HUES64 (cell line): Measurements from ENCODE around the gene GOLGA8M. TPM values are rescaled to one million over a fixed set of nuclear protein-coding genes. Genes with fewer than 3 reads are reported as not detected.
"Not testable (repeated sequence)": the region's sequence is repeated elsewhere in the genome, so short reads cannot be mapped to it uniquely, and the experiment has no call there.

Experiments used
- H3K27ac ChIP-seq: 2 replicates; pipeline ENCODE4 v1.7.0; 2013; ENCODE audit warnings: low read depth, low read length, inconsistent platforms
- H3K27me3 ChIP-seq: 2 replicates; pipeline ENCODE4 v1.6.1; 2013; ENCODE audit warnings: mild to moderate bottlenecking, low read length; ENCODE audit not compliant: insufficient read depth
- H3K36me3 ChIP-seq: 2 replicates; pipeline ENCODE4 v1.6.1; 2013; ENCODE audit warnings: mild to moderate bottlenecking, low read length; ENCODE audit not compliant: insufficient read depth
- H3K4me1 ChIP-seq: 2 replicates; pipeline ENCODE4 v1.6.1; 2013; ENCODE audit warnings: mild to moderate bottlenecking, low read length, moderate library complexity; ENCODE audit not compliant: insufficient read depth
- H3K4me3 ChIP-seq: 2 replicates; pipeline ENCODE4 v1.5.1; 2013; ENCODE audit warnings: mild to moderate bottlenecking, low read length, moderate library complexity
- H3K9ac ChIP-seq: 2 replicates; pipeline ENCODE4 v1.6.1; 2013; ENCODE audit warnings: mild to moderate bottlenecking, low read depth, low read length
- H3K9me3 ChIP-seq: 2 replicates; pipeline ENCODE4 v1.6.1; 2013; ENCODE audit warnings: low read depth, low read length; ENCODE audit not compliant: insufficient read depth
- WGBS: fragments of 150-250, 120-280 bp; methylation state at CpG from one replicate; pipeline ENCODE4 v1.1.7; 2013; ENCODE audit warnings: missing lambda C conversion rate; 5-methylcytosine and 5-hydroxymethylcytosine counted together
- polyA plus RNA-seq, 2 experiments: library from polyadenylated mRNA; stranded (reverse); fragments of 50-300 nt; gene quantifications; one replicate each; pipeline ENCODE4 v1.2.3, GENCODE V29; 2013

The GOLGA8M gene, protein sequence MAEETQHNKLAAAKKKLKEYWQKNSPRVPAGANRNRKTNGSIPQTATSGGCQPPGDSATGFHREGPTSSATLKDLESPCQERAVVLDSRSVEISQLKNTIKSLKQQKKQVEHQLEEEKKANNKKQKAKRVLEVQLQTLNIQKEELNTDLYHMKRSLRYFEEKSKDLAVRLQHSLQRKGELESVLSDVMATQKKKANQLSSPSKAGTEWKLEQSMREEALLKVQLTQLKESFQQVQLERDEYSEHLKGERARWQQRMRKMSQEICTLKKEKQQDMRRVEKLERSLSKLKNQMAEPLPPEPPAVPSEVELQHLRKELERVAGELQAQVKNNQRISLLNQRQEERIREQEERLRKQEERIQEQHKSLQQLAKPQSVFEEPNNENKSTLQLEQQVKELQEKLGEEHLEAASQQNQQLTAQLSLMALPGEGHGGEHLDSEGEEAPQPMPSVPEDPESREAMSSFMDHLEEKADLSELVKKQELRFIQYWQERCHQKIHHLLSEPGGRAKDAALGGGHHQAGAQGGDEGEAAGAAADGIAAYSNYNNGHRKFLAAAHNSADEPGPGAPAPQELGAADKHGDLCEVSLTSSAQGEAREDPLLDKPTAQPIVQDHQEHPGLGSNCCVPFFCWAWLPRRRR
- polyA plus RNA-seq (2013, experiment 1 of 2), result not detected
- not detected for polyA plus RNA-seq (2013, experiment 2 of 2)

GRCh38 chr15:28712270-28712669 is at the start of gene GOLGA8M:
Gene GOLGA8M, minus strand, starts transcription at chr15:28712421. Its CDS starts 98 bp downstream, at chr15:28712323.
- H3K4me1 ChIP-seq, H3K27me3 ChIP-seq, H3K9me3 ChIP-seq, H3K4me3 ChIP-seq, H3K9ac ChIP-seq, H3K36me3 ChIP-seq, H3K27ac ChIP-seq: not testable (repeated sequence)
- WGBS, result no CpG with 5 or more reads among the region's 10 CpGs

- H3K9me3 ChIP-seq, H3K9ac ChIP-seq, H3K4me1 ChIP-seq, H3K27me3 ChIP-seq, H3K27ac ChIP-seq, H3K4me3 ChIP-seq, H3K36me3 ChIP-seq: not testable (repeated sequence)
- no CpG with 5 or more reads among the region's 6 CpGs for WGBS
Measured at GRCh38 chr15:28742890-28743289, 30.7 kb upstream of the GOLGA8M start.

DNA sequence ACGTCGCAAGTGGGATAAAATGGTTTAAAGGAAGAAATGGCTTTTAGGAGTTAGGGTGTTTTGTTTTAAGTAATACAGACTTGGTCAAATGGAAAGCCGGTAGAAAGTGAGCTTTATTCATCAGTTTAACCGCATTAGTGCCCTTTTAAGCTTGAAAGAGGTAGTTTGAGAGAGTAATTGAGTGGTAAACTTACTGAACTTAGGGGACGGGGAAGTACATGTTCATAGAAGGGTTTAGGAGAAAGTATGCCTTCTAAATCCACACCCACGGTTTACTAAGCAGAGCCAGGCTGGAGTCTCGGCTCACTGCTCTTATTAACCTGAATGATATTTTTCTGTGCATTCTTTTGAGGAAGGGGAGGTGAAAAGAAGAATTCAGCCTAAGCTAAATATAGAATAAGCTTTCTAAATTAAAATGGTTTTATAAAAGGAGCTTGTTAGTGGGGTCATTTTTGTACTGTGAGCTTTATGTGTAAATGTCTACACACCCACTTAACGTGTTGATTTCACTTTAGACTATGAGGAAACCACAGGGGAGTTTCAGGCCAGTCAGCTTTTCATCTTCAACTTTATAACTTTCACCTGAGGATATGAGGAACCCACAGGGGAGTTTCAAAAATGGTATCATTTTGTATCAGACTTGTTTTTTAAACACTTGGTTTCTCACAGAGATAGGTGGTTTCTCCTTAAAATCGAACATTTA is 26.5 kb upstream of the GOLGA8M start:
- whole genome bisulfite sequencing, result 88% methylated on average over 1 of the region's 9 CpGs

GRCh38 chr15:28738200-28738561 is 26.0 kb upstream of the GOLGA8M start:
- H3K9ac ChIP-seq, H3K9me3 ChIP-seq, H3K27ac ChIP-seq, H3K36me3 ChIP-seq, H3K4me1 ChIP-seq: not testable (repeated sequence)
- WGBS, result 30% methylated on average over 2 of the region's 23 CpGs
- H3K27me3 ChIP-seq, result peaks cover 17% of the 10 kb centered on the region
- H3K4me3 ChIP-seq, result peak overlapping the region; percentile 46

More for the DNA sequence above, 26.5 kb upstream of the GOLGA8M start:
- not testable (repeated sequence) for H3K9ac ChIP-seq, H3K9me3 ChIP-seq, H3K4me1 ChIP-seq, H3K36me3 ChIP-seq, H3K27ac ChIP-seq, H3K4me3 ChIP-seq
- peaks cover 17% of the 10 kb centered on the region for H3K27me3 ChIP-seq

DNA sequence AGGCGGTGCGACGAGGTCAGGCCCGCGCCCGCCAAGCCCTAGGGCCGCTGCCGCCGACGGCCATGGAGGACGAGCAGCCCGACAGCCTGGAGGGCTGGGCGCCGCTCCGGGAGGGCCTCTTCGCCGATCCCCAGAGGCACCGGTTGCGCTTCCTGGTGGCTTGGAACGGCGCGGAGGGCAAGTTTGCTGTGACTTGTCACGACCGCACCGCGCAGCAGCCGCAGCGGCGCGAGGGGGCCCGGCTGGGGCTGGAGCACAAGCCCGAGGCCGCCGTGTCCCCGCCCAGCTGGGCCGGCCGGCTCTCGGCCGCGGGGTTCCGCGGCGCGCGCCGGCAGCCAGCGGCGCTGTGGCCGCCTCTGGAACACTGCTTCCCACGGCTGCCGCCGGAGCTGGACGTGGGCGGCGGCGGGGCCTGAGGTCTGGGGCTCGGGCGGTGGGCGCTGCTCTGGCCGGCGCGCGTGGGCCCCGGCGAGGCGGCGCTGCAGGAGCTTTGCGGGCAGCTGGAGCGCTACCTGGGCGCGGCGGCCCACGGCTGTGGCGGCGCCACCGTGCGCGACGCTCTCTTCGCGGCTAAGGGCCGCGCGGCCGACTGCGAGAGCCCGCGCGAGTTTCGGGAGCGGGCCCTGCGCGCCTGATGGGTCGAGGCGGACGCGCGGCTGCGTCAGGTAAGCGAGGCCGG is 25.4 kb upstream of the GOLGA8M start:
- not testable (repeated sequence) for H3K9ac ChIP-seq, H3K4me1 ChIP-seq, H3K36me3 ChIP-seq, H3K27ac ChIP-seq, H3K9me3 ChIP-seq
- under 1% methylated on average over 77 of the region's 101 CpGs for WGBS
- Histone ChIP-seq H3K4me3 (peak overlapping the region; percentile 46), H3K27me3 (peaks cover 17% of the 10 kb centered on the region)

- not testable (repeated sequence) for H3K36me3 ChIP-seq, H3K27ac ChIP-seq, H3K4me3 ChIP-seq, H3K9me3 ChIP-seq, H3K4me1 ChIP-seq, H3K9ac ChIP-seq, H3K27me3 ChIP-seq
- WGBS, result 6% methylated on average over 2 of the region's 2 CpGs
Measured at GRCh38 chr15:28728061-28728460, 15.8 kb upstream of the GOLGA8M start.

DNA sequence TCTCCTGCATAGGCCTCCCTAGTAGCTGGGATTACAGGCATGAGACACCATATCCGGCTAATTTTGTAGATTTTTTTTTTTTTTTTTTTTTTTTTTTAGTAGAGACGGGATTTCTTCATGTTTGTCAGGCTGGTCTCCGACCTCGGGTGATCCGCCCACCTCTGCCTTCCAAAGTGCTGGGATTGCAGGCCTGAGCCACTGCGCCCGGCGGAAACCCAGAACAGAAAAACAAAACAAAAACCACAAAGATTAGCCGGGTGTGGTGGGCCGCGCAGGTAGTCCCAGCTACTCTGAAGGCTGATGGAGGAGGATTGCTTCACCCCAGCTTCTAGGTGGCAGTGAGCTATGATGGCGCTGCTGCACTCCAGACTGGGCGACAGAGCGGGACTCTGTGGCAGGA is 14.8 kb upstream of the GOLGA8M start:
- H3K9ac ChIP-seq, H3K27ac ChIP-seq, H3K36me3 ChIP-seq, H3K4me3 ChIP-seq, H3K27me3 ChIP-seq, H3K9me3 ChIP-seq, H3K4me1 ChIP-seq: not testable (repeated sequence)
- WGBS, result 95% methylated on average over 14 of the region's 14 CpGs

- Histone ChIP-seq H3K36me3 (no peaks in the 10 kb centered on the region), H3K9ac (no peak overlapping the region), H3K9me3 (no peaks in the 10 kb centered on the region), H3K27me3 (no peaks in the 10 kb centered on the region), H3K4me1 (peaks cover 5% of the 10 kb centered on the region; the same call in 1 of the 2 replicates), H3K4me3 (no peak overlapping the region), H3K27ac (no peak overlapping the region)
- WGBS, result 95% methylated on average over 17 of the region's 17 CpGs
Measured at GRCh38 chr15:28726102-28726501, 13.9 kb upstream of the GOLGA8M start.

- 95% methylated on average over 14 of the region's 14 CpGs for WGBS
- no peaks in the 10 kb centered on the region for H3K27me3 ChIP-seq
- H3K36me3 ChIP-seq, result no peaks in the 10 kb centered on the region
- no peak overlapping the region for H3K27ac ChIP-seq
- H3K9ac ChIP-seq, result no peak overlapping the region
- H3K9me3 ChIP-seq, result no peaks in the 10 kb centered on the region
- no peak overlapping the region for H3K4me3 ChIP-seq
- peaks cover 5% of the 10 kb centered on the region; the same call in 1 of the 2 replicates for H3K4me1 ChIP-seq
Measured at GRCh38 chr15:28725556-28725955, 13.3 kb upstream of the GOLGA8M start.

DNA sequence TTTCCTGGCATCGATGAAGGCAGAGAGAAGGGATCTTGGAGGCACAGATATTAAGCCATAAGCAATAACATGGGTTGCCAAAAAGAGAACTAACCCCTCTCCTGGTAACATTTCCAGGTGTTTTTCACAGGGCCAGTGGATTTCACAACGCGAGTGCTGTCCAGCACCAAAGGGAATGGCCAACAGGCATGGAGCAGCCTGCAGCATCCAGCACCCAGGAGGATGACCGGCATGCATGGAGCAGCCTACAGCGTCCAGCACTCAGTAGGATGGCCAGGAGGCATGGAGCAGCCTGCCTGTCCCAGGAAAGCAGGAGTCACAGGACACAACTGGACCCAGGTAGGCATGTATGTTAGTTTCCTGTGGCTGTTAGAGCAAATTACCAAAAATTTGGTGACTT is 11.8 kb upstream of the GOLGA8M start:
- 88% methylated on average over 4 of the region's 5 CpGs for WGBS
- H3K4me3 ChIP-seq, H3K9me3 ChIP-seq, H3K36me3 ChIP-seq, H3K27ac ChIP-seq, H3K4me1 ChIP-seq, H3K27me3 ChIP-seq, H3K9ac ChIP-seq: not testable (repeated sequence)

DNA sequence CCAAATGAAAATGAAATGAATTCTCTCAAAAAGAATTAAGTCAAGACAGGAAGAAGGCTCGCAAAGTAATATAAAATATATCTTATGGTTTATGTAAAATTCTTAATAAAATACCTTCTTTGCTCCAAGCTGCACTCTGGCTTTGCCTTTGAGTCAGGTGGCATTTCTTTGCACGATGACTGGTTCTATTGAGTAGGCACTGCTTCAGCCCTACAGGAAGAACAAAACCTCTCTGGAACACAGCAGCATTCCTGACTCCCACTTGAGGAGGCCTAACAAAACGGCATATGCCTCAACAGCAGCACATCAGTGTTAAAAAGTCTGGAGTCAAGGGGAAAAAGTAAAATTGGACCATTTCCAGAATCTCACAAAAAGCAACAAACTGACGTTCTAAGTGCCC is 7.4 kb upstream of the GOLGA8M start:
- H3K9ac ChIP-seq, H3K4me1 ChIP-seq, H3K27me3 ChIP-seq, H3K4me3 ChIP-seq, H3K36me3 ChIP-seq, H3K27ac ChIP-seq, H3K9me3 ChIP-seq: not testable (repeated sequence)
- WGBS, result 91% methylated on average over 2 of the region's 4 CpGs
